Testis (tissue), 5 donors: ENCODE data around the gene KRTAP5-3. TPM values are rescaled to one million over a fixed set of nuclear protein-coding genes. Genes with fewer than 3 reads are reported as not detected.

Source experiments
- DNase-seq: peaks from one replicate; pipeline ENCODE4 v3.0.0-alpha.2; 2019
- H3K27ac ChIP-seq, 2 donors: fragments of 200-600 bp; sonication (generic); one replicate each; pipeline ENCODE4 v1.5.1; 2019
- H3K27me3 ChIP-seq: fragments of 200-600 bp; sonication (generic); one replicate; pipeline ENCODE4 v1.5.1; 2019
- H3K36me3 ChIP-seq: fragments of 200-600 bp; sonication (generic); one replicate; pipeline ENCODE4 v1.5.1; 2017; ENCODE audit warnings: low read depth; ENCODE audit errors: missing control alignments
- H3K4me1 ChIP-seq: fragments of 200-600 bp; sonication (generic); one replicate; pipeline ENCODE4 v1.5.1; 2019
- H3K4me3 ChIP-seq, 2 donors: fragments of 200-600 bp; sonication (generic); one replicate each; pipeline ENCODE4 v1.5.1; 2017 to 2019
- H3K9me3 ChIP-seq: fragments of 200-600 bp; sonication (generic); one replicate; pipeline ENCODE4 v1.5.1; 2017
- CTCF ChIP-seq, 3 experiments: fragments of 450-650 bp in 2 of 3; fragments of 200-600 bp in 1 of 3; sonication (generic) in 1 of 3; IDR thresholded peaks; one replicate each; pipeline ENCODE4 v1.5.1; 2016 to 2019; ENCODE audit warnings: antibody characterized with exemption in 3 of 3, mild to moderate bottlenecking in 2 of 3, moderate library complexity in 1 of 3
- POLR2A ChIP-seq: fragments of 450-650 bp; IDR thresholded peaks from one replicate; pipeline ENCODE4 v1.6.1; 2017; ENCODE audit warnings: antibody characterized with exemption, mild to moderate bottlenecking, moderate library complexity
- WGBS, 2 donors: methylation state at CpG; one replicate each; pipeline ENCODE4 v1.1.5; 2018; 5-methylcytosine and 5-hydroxymethylcytosine counted together
- intact Hi-C: fragments of 100-400 bp; cut with DNase I; formaldehyde crosslinking; loops from one replicate; pipeline ENCODE4 v1.15.1; 2023; ENCODE audit warnings: low total_unique reads
- long read RNA-seq, 2 donors: transcript quantifications; one replicate each; lab custom pipeline, GENCODE V29; 2026
- polyA plus RNA-seq: library from polyadenylated mRNA; stranded (reverse); fragments of 350-450 nt; fragmentation: Illumina TruSeq; extraction: RNeasy Lipid Tissue Mini Kit (QIAGEN cat#74804); gene quantifications from one replicate; pipeline ENCODE4 v1.2.3, GENCODE V29; 2014; ENCODE audit warnings: low read depth, low replicate concordance; ENCODE audit not compliant: insufficient read depth
- total RNA-seq, 2 donors: library from RNA; depleted of rRNA; stranded (reverse); fragments of >200 nt; gene quantifications; one replicate each; pipeline ENCODE4 v1.2.3, GENCODE V29; 2016

KRTAP5-3 gene
- not detected for total RNA-seq
- polyA plus RNA-seq = not detected
- long read RNA-seq, donor 1 = 0 reads
- long read RNA-seq, donor 2 = 0 reads

GRCh38 chr11:1608363-1608762 is at the start of gene KRTAP5-3:
Gene KRTAP5-3 (minus strand): TSS chr11:1608463. CDS start chr11:1608385, 78 bp downstream.
- Histone ChIP-seq H3K9me3 (no peaks in the 10 kb centered on the region), H3K27ac (no peak within 1 kb of the TSS), H3K27me3 (no peaks in the 10 kb centered on the region), H3K4me3 (no peak within 1 kb of the TSS), H3K36me3 (no peaks in the 10 kb centered on the region), H3K4me1 (no peaks in the 10 kb centered on the region)
- WGBS, 2 donors = 76 to 78% methylated on average over 4 of the region's 4 CpGs
- TF ChIP-seq CTCF (IDR thresholded peaks at IDR 0.05) (no peak), POLR2A (no peak)
- DNase-seq = no peak
- intact Hi-C loops = no loop called here

GRCh38 chr11:1656670-1657069 is 48.4 kb upstream of the KRTAP5-3 start:
- no peaks in the 10 kb centered on the region for H3K36me3 ChIP-seq
- DNase-seq = peak; percentile 4
- no peaks in the 10 kb centered on the region for H3K4me1 ChIP-seq
- 83 to 92% methylated on average over 7 of the region's 7 CpGs for WGBS, 2 donors
- H3K27me3 ChIP-seq = no peaks in the 10 kb centered on the region
- intact Hi-C loops = loop anchor here (10.0 kb wide), 2 partner anchors 178 to 498 kb away; partner anchors contain the start of genes SYT8 and TNNI2
- no peak overlapping the region for H3K4me3 ChIP-seq
- no peak overlapping the region for H3K27ac ChIP-seq
- TF ChIP-seq CTCF (IDR thresholded peaks at IDR 0.05) = no peak
- TF ChIP-seq POLR2A = no peak
- no peaks in the 10 kb centered on the region for H3K9me3 ChIP-seq

GRCh38 chr11:1656061-1656441 is 47.8 kb upstream of the KRTAP5-3 start:
- Histone ChIP-seq H3K9me3 (no peaks in the 10 kb centered on the region), H3K4me1 (no peaks in the 10 kb centered on the region), H3K4me3 (no peak overlapping the region), H3K27ac (no peak overlapping the region), H3K27me3 (no peaks in the 10 kb centered on the region), H3K36me3 (no peaks in the 10 kb centered on the region)
- peak; percentile 10 for DNase-seq
- 89 to 94% methylated on average over 7 to 9 of the region's 9 CpGs for WGBS, 2 donors
- intact Hi-C loops = loop anchor here (10.0 kb wide), 2 partner anchors 179 to 499 kb away; partner anchors contain the start of genes SYT8 and TNNI2
- TF ChIP-seq POLR2A (no peak), CTCF (IDR thresholded peaks at IDR 0.05) (no peak)

GRCh38 chr11:1655168-1656060 is 47.2 kb upstream of the KRTAP5-3 start:
- no peaks in the 10 kb centered on the region for H3K9me3 ChIP-seq
- no peaks in the 10 kb centered on the region for H3K4me1 ChIP-seq
- no peak overlapping the region for H3K4me3 ChIP-seq
- no peaks in the 10 kb centered on the region for H3K36me3 ChIP-seq
- intact Hi-C loops = loop anchor here (10.0 kb wide), 2 partner anchors 179 to 499 kb away; partner anchors contain the start of genes SYT8 and TNNI2
- no peak overlapping the region for H3K27ac ChIP-seq
- TF ChIP-seq POLR2A = no peak
- TF ChIP-seq CTCF (IDR thresholded peaks at IDR 0.05) = no peak
- H3K27me3 ChIP-seq = no peaks in the 10 kb centered on the region
- peak; percentile 9 for DNase-seq
- WGBS, 2 donors = 86 to 94% methylated on average over 7 to 26 of the region's 26 CpGs
